Hepatic stellate cell (primary cell): ENCODE data around the gene PCSK4.
"Not testable (repeated sequence)": the region's sequence is repeated elsewhere in the genome, so short reads cannot be mapped to it uniquely, and the experiment has no call there.

Experiments
- DNase-seq: peaks from one replicate; pipeline ENCODE4 v3.0.0; 2011; ENCODE audit warnings: low spot score

The PCSK4 gene

GRCh38 chr19:1487576-1488281 lies 2.4 kb downstream of the PCSK4 start:
- DNase-seq, result no peak

GRCh38 chr19:1486720-1487575 lies 3.2 kb downstream of the PCSK4 start:
- no peak for DNase-seq

- no peak for DNase-seq
Measured at GRCh38 chr19:1483979-1484428, 6.1 kb downstream of the PCSK4 start.

DNA sequence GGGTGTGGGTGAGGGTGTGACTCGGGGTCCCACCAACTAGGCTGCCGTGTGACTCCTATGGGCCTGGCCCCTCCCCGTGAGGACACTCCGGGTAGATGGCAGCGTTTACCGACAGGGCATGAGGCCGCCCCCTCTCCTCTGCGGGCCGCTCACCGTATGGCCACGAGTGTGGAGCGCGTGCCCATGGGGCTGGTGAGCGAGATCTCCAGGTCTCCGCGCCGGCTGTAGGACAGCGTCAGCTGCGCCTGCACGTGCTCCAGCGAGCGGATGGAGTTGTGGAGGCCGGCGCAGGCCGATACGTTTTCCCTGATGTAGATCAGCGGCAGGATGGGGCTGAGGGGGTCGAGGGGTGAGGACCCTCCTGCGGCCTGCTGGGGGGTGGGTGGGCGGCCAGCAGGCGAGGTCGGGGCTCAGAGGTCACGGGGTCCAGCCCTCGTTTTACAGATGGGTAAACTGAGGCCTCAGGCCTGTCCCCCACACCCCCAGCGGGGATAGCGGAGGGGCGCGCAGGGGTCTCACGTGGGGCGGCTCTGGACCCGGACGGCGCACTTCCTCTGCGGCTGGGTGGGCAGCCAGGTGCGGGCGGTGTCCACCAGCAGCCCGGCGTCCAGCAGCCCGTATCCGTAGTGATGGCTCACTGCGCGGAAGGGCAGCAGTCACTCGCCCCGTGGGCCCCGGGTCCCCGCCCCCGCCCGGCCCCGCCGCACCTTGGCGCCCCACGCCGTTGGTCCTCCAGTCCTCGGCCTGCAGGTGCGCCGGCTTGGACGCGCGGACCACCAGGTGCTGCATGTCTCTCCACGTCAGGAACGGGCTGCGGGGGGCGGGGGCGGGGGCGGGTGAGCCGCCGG lies 6.8 kb downstream of the PCSK4 start:
- no peak for DNase-seq

- DNase-seq, result no peak
Measured at GRCh38 chr19:1482361-1483130, 7.6 kb downstream of the PCSK4 start.

GRCh38 chr19:1481893-1482360 lies 8.2 kb downstream of the PCSK4 start:
- no peak for DNase-seq

DNA sequence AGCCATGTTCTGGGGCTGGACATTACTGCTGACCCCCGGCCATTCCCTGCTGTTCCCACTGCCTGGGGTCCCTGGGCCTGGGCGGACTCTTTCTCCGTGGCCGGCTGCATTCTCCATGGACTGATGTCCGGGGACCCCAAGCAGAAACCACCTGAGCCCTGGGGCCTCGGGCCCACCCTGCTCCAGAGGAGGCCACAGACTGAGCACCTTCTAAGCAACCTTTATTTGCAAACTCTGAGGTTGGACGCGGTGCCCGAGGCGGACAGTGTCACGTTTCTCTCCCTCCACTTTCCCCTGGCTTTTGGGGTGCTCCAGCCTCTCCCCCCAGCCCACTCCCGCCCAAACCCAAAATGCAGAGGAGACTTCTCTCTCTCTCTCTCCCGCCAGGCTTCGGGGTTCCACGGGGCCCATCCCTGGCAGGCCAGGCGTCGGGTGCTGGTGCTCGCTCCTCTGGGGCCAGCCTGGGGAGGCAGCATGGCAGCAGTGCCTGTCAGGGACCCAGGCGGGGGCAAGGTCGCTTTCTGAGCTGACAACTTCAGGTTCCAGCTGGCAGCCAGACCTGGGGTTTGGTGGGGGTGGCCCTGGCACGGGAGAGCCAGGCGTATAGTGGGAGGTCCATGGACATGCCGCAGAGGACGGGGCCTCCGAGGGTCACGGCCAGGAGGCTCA lies 8.8 kb downstream of the PCSK4 start:
- no peak for DNase-seq

- peak; percentile 98 for DNase-seq
Measured at GRCh38 chr19:1478934-1479707, 11.0 kb downstream of the PCSK4 start, which contains the start of gene C19orf25. Gene C19orf25 (minus strand): TSS chr19:1479215. CDS start chr19:1478903, 312 bp downstream.

- not testable (repeated sequence) for DNase-seq
Measured at GRCh38 chr19:1477056-1477455, 13.1 kb downstream of the PCSK4 start.

DNA sequence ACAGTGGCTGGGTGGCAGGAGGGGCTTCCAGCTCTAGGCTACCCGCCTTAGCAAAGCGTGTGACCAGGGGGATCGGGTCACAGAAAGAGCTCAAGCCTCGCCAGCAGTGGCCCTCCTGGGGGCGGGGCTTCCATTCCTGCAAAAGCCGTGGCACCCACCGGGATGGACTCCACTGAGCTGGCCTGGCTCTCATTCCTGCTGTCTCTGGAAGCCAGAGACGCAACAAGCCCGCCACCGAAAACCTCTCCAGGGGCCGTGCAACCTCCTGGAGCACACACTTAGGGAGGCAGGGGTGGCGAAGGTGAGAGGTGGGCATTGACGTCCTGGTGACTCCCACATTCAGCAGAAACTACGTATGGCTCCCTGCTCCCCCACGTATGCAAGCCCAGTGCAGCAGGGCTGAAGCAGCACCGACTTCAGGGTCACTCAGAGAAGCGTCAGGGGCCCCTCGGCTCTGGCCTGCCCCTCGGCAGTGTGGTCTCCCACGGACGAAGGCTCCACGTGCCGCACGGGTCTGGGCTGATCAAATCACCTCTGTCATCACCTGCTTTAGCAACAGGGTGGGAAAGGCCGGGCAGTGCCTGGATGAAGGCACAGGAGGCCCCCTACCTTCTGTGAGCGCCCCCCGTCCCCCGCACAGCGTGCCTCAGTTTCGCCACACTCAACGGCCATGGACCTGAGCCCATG lies 14.3 kb downstream of the PCSK4 start:
- no peak for DNase-seq

- DNase-seq, result no peak
Measured at GRCh38 chr19:1474765-1475351, 15.3 kb downstream of the PCSK4 start.

GRCh38 chr19:1474011-1474764 lies 16.0 kb downstream of the PCSK4 start:
- DNase-seq, result peak; percentile 36

DNA sequence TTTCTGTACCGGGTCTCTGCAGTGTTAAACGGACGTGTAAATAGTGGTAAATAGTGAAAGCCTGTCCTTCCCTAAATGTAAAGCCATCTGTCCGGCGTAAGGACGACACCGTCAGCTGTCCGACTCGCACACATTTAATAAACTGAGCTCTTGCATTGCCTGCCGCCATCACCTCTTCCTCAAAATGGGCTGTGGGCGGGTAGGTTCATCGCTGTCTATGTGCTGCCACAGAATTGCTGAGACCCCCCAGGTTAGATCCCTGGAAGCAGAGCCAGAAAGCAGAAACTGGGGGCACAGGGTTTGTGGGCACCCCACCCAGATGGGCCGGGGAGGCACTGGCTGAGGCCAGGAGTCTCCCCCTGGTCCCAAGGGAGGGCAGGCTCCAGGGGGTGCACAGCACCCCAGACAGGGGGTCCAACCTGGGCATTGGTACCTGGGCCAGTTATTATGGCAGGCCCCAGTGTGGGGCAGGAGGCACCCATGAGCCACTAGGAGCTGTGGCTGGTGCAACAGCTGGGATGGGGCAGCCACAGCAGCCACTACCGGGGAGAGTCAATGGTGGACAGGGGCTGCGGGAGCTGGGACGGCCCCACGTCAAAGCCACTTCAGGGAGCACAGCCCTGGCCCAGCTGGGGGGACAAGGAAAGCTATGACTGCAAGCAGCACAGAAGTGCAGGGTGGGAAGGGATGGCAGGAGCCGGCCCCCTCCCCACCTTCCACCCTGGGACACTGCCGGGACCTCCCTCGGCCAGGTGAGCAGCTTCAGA lies 16.9 kb downstream of the PCSK4 start:
- DNase-seq, result no peak

GRCh38 chr19:1472231-1473084 lies 17.7 kb downstream of the PCSK4 start:
- DNase-seq, result no peak

DNA sequence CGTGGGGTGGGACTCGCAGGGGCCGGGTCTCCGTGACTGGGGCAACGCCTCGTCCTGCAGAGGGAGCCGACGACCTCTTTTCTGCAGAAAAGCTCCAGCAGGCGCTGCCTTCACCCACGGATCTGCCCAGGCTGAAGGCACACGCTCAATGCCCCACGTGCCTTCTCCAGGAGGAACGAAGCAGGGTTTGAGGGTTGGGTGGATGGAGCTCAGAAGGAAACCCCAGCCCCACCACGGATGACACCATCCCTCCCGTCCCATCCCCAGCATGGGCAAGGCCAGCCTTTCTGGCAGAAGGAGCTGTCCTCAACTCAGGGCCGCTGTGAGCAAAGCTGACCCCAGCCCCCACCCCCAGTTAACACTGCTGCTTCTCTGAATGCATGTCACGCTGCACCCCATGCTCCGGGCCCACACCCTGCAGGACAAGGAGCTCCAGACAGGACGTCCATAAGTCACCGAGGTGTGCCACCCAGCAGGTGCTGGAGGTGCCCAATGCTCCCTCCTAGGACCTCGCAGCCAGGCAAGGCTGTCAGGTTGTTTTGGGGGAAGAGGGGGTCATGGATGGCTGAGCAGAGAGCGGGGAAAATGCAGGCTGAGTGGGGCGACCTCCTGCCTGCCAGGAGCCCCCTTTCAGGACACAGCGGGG lies 18.5 kb downstream of the PCSK4 start:
- DNase-seq, result no peak

DNA sequence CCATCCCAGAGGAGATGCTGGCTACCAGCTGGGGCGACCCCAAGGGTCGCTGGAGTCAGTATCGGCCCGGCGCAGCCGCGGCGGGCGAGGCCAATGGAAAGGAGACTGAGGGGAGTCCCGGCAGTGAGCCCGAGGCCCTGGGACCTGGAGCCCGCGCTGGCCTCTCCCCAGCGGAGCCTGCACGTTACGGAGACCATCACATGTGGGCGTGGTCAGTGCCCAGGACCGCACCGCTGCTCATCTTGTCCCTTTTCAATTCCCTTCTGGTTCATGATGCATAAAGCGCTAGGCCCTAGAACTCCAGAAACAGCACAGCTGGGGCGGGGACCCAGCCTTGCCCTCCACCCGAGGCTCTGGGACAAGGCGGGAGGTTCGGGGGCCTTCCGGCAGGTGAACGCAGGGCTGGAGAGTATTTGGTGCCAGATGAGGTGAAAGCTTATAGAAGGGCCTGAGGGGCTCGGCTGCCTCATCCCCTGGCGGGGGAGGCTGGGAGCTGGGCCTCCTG lies 19.1 kb downstream of the PCSK4 start:
- DNase-seq, result no peak
